Endometrial microvascular endothelial cells (primary cell): ENCODE data around the gene FHL1. TPM values are rescaled to one million over a fixed set of nuclear protein-coding genes. Genes with fewer than 3 reads are reported as not detected.

Source experiments
- in situ Hi-C: cut with HindIII; loops from 2 replicates; pipeline ENCODE4 v1.10.0; 2017; ENCODE audit warnings: low sequenced_read_pairs, low pct_unique_long_range_greater_than_20kb; ENCODE audit errors: inconsistent ontology term
- total RNA-seq: library from RNA; depleted of rRNA; stranded (reverse); fragments of >200 nt; gene quantifications from one replicate; pipeline ENCODE4 v1.2.3, GENCODE V29; 2015; ENCODE audit errors: inconsistent ontology term

FHL1 gene
- total RNA-seq, 1 donor from 2014 or later: 66.1 TPM

DNA sequence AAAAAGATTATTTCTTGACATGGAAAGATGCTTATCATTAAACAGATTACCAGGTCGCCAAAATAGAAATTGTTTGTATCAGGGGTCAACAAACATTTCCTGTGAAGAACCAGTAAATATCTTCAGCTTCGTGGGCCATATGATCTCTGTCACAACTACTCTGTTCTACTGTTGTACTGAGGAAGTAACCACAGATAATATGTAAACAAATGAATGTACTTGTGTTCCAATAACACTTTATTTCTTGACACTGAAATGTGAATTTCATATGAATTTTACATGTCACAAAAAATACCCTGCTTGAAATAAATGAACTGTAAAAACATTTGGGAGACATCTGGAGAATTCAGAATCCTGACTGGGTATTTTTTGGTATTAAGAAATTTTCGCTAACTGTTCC is 4.7 kb upstream of the FHL1 start:
- in situ Hi-C loops: no loop called here

- in situ Hi-C loops: no loop called here
Measured at GRCh38 chrX:136143711-136144110, 3.6 kb upstream of the FHL1 start.

DNA sequence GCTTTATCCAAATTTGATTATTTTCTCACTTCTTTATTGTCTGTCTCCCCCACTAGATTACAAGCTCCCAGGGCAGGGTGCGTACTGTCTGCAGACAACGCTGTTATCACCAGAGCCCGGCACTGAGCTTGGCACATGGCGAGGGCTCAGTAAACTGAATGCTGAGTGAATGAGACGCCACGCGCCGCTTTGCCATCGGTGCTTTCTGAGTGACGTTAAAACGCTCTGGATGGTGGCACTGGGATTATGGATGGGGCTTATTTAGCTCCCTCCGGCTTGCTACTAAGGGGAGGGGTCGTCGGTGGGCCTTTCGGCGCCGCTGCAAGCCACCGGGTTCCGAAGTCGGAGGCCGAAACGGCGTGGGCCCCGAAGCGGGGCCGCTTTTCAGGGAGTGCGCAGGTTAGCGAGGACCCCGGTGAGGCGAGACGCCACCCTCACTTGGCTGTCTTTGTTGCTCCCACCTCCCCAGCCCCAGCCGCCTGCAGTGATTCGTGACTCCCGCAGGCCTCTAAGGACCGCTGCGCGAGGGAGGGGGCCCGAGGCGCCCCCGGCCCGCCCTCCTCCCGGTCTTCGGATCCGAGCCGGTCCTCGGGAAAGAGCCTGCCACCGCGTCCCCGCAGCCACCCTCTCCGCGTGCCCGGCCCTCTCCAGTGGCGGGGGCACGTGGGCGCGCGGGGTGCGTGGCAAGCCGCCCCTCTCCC is 569 bp upstream of the FHL1 start:
- in situ Hi-C loops: no loop called here

DNA sequence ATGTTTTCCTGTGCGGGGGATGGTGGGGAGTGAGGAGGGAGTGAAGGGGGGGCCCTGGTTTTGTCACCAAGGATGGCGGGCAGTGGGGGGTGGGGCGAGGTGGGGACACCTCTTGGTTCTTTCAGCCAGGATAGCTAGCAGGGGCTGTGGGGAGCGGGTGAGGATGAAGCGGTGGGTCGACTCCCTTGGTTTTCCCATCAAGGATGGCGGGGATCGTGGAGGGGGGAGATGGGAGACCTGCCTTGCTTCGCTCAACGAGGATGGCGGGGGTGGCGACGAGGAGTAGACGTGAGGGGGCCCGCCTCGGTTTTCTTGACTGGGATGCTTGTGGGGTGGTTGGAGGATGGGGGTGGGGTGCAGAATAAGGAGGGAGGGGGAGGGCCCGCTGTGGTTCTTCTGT is 643 bp downstream of the FHL1 start:
- in situ Hi-C loops: no loop called here

DNA sequence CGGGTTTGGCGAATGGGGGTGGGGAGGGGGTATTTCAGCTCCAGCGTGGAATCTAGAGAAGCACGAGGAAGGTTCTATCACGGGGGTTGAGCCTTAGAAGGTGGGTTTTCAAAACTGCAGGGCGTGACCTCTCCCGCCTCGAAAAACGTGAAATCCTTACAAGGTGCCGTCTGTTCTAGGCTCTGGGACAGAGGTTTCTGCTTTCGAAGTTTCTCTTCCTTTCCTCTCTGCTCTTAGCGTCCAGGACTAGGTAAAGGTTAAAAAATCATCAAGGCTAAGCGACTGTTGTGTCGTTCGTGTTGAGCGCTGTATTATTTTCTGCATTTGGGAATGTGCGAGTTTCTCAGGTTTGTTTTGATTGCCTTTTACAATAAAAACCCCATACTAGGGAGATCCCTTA is 1.1 kb downstream of the FHL1 start:
- in situ Hi-C loops: no loop called here

DNA sequence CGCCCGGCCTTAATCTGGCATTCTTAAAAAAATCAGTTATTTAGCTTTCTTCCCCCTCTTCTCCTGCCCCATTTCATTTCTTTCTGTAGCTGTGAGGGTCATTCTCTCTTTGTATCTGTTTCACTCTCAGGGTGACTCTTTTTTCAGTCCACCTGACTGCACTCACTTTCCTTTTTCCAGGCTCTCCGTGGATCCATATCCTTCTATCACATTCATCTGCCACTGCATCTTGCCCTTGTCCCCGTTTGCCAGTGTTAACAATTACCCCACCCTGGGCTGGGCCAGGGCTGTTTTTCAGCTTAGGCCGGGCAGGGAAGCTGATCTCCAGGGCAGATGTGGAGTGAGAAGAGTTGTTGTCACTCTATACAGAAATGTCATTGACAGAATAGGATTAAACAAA is 7.7 kb downstream of the FHL1 start:
- in situ Hi-C loops: no loop called here

DNA sequence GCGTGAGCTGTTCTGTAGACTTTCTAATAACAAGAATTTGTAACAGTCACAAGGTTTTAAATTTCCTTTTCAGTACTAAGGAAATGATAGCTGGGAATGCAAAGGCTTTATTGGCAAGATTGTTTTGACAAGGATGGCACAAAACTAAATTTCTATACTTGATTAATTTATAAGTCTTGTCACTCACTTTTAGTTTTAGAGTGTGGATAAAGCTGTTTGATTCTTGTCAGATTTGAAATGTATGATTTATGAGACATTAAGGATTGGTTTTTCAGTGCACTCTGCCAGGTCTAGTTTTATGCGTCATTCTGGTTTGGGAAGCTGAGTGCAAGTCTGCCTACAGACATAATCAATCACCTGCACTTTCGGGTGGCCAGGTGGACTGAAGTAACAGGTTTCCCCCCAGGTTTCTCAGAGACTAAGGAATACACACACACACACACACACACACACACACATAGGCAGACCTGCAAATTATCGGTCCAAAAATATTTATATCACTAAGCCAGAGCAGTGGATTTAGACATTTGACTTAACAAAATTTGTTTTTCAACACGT is 9.3 kb downstream of the FHL1 start:
- in situ Hi-C loops: no loop called here

DNA sequence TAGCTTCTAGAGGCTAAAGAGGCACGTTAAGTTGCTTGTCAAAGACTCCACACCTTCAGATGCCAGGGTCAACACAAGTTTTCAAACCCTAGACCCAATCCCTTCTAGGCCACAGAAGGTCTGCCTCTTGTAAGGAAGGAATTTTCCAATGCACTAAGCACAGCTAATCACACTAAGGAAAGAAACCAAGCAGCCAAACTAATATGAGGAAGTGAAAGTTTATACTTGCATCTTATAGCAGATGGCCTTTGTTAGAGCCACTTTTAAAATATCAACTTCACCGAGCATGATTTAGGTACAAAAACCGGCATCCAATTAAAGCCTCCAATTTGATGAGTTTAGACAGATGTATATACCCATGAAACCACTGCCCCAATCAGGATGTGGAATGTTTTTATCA is 9.9 kb downstream of the FHL1 start:
- in situ Hi-C loops: no loop called here

DNA sequence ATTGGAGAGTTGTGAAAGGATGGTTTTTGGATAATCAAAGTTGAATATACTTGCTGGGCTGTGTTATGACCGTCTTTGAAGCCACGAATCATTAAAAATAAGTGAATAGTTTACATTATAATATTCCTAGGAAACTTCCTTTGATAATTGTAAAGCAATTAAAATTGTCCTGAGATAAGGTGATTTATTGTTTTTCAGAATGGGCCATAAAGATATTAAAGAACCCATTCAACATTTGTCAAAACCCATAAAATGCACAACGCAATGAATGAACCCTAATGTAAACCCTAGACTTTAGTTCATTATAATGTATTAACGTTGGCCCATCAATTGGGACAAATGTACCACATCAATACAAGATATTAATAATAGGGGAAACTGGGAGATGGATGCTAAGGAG is 11.4 kb downstream of the FHL1 start:
- in situ Hi-C loops: no loop called here

DNA sequence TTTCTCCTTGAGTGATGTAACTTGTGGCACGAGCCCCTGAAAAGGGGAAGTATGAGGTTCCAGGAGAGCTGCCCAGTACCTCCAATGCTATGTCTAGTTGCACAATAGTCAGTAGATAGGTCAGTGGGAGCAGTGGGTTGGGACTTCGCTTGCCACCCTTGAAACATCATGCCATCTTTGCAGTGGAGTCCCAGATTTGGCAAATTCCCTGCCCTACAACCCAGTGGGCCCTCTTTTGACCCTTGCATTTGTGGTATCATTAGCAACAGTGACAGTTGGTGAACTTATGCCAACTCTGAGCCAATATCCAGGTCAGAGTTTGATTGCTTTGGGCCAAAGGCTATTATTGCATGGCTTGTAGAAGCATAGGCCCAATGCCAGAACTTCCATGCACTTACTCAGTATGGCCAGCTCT is 12.3 kb downstream of the FHL1 start:
- in situ Hi-C loops: loop anchor here (5.0 to 10.0 kb wide), 2 partner anchors 55 to 132 kb away; no protein-coding TSS in a partner anchor

GRCh38 chrX:136162827-136163570 is 15.7 kb downstream of the FHL1 start:
- in situ Hi-C loops: loop anchor here (5.0 to 10.0 kb wide), 2 partner anchors 52 to 136 kb away; no protein-coding TSS in a partner anchor

GRCh38 chrX:136163689-136164088 is 16.4 kb downstream of the FHL1 start:
- in situ Hi-C loops: loop anchor here (5.0 to 10.0 kb wide), 2 partner anchors 51 to 136 kb away; no protein-coding TSS in a partner anchor

DNA sequence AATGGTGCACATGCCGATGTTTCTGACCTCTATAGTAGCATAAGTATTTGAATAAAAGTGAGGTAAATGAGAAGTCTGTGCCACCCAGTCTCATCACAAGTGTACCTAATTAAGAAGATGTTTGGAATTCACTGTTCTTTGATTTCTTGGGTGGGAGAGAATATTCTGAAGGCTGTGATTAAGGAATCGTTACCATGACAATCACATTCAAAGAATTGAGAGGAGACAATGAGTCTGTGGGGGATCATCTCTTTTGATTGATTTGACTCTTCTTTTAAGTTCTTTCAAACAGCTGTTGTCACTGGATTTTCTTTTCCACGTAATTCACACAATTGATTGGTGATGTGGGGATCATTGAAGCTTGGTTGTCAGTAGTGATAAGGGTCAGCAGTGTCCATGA is 18.1 kb downstream of the FHL1 start:
- in situ Hi-C loops: loop anchor here (10.0 kb wide), 1 partner anchor 49 kb away; no protein-coding TSS in a partner anchor

DNA sequence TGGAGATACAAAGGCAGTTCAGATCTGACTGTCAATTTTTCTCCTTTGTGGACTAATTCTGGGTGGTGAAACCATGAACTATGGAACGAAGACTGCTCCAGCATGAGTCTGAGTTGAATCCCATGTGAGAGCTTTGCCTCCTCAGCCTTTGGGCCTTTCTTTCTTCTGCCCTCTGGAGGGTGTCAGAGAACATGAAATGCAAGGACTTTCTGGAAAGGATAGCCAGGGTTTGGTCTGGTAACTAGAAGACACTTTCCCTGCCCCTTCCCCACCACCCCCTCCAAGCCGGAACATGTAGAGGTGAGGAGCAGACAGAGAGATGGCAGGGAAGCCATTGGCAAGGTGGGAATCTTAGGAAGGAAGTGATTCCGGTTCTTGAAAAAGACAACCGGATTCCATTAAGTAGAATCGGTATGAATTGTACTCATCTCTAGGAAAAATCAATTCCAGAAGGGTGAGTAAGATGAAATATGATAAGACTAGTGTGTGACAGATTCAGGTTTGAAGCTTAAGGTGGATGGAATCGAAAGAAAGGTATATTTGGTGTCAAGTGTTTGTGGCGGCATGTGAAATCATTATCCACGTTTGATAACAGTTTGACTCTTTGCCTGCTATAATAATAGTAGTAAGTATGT is 19.0 kb downstream of the FHL1 start:
- in situ Hi-C loops: loop anchor here (10.0 kb wide), 1 partner anchor 48 kb away; no protein-coding TSS in a partner anchor

GRCh38 chrX:136167989-136168388 is 20.7 kb downstream of the FHL1 start:
- in situ Hi-C loops: loop anchor here (10.0 kb wide), 1 partner anchor 47 kb away; no protein-coding TSS in a partner anchor

DNA sequence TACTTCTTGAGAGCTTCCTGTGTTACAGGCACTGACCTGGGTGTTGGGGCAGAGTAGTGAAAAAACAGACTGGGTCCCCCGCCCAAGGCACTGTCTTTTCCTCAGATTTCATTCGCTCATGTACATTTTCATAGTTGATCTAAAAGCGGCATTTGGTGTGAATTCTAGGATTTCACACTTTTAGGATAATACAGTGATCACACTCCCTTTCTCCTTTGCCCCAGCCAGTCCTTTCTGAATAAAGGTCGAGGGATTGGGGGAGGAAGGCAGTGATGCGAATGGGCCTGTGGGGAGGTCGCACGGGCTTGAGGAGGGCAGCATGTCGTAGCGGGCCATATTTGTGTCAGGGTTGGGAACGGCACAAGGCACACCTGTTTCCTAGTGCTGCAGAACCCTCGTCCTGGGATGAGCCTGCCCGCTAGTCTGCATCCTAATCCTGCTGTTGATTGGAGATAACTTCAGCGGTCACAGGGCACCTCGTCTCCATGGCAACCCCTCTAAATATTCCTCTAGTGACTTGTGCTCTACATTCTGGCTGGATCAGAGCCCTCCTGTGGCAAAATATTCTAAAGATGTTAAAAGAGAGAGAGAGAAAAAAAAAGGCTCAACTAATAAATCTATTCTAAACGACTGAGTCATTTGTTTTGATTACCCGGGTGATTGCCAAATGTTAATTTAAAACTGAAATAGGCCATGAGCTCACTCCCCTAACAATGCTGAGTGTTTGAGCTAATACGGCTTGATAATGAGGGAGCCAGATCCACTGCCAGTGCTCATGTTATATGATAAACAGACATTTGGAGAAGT is 21.8 kb downstream of the FHL1 start:
- in situ Hi-C loops: loop anchor here (10.0 kb wide), 1 partner anchor 46 kb away; no protein-coding TSS in a partner anchor

DNA sequence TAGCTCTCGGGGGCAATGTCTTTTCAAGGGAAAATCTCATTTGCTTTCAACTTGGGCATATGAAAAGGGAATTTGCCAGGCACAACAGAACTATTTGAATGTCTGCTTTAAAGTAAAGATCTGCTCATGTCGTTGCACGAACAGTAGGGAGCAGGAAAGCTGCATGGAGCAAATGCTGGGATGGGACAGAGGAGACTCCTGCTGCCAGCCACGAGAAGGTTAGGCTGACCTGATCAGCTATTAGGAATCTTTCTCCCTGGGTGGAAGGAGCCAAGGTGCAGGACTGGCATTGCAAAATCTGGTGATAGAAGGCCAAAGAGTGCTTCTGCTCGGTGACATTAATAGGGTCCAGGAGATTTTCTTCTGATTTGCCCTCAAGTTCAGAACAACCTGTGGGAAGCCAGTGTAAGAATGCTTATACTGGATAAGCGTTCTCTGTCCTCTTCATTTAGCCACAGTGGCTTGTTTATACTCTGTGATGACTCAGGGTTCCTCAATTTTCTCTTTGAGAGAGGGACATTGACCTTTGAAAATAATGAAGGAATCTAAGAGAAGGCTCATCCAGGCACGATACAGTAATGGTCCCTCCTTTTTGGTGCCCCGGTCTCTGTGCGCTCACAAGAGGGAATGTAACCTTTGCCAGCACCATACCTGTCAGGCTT is 22.9 kb downstream of the FHL1 start:
- in situ Hi-C loops: no loop called here

DNA sequence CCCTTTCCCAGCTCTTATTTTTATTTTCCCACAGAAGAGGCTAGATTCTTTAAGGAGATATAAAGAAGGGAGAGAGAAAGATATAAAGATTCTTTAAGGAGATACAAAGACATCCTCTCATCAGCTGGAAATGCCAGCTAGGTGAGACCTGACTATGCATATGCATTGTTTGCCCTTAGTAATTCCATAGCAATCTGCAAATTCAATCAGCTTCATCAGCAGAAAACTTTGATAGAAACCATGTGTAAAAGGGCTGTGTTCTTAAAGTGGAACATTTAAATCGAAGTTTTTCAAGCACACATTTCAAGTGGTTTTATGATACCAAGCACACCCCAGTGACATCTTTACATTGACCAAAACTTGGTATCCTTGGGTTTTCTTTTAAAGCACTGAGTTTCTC is 24.1 kb downstream of the FHL1 start:
- in situ Hi-C loops: no loop called here
